GM23248 (cell line): ENCODE data around the gene ADCY2.

ENCODE experiments used
- EZH2 ChIP-seq: fragments of 200-600 bp; sonication (generic); IDR thresholded peaks from 2 replicates; pipeline ENCODE4 v1.6.1; 2018; ENCODE audit warnings: antibody characterized with exemption, mild to moderate bottlenecking; ENCODE audit not compliant: insufficient read depth, poor library complexity, severe bottlenecking
- EZH2phosphoT487 ChIP-seq: fragments of 200-600 bp; sonication (generic); IDR thresholded peaks from 2 replicates; pipeline ENCODE4 v1.6.1; 2018; ENCODE audit warnings: antibody characterized with exemption, moderate library complexity, mild to moderate bottlenecking, low read depth; ENCODE audit not compliant: insufficient read depth

DNA sequence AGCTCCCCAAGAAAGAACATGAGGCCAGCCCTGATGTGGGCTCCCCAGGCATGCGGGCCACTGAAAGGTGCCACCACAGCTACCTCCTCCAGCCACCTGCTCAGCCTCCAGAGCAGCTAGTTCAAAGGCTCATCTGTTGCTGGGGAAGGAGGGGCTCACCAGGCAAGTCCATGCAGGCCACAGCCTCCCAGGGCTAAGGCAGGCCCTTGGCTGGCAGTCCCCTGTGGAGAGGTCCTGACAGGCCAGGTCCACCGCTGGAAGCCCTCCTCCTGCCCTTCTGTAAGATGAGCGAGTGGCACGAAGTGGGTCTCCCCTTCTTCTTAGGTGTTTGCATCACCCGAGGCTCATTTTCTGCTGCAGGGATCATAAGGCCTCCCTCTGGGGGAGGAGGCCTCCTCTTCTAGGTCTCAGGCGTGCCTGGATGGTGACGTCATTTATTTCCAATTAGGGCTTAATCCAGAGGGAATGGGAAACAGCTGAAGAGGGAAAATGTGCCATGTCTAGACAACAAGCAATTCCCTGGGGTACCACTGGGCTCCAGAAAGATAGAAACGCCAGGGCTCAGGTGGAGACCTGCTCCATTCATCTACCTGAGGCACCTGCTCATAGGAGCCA is 363.4 kb downstream of the ADCY2 start:
- TF ChIP-seq EZH2 (no peak), EZH2phosphoT487 (no peak)
